B cell (primary cell): Measurements from ENCODE around the gene PROCA1. TPM values are rescaled to one million over a fixed set of nuclear protein-coding genes. Genes with fewer than 3 reads are reported as not detected.

Source experiments
- ATAC-seq: fragments of 200-7000 bp; cut with Tn5 transposase; one replicate; pipeline ENCODE4 v1.10.0; 2021; ENCODE audit warnings: low read depth, mild to moderate bottlenecking, moderate number of reproducible peaks, moderate library complexity
- CTCF ChIA-PET: fragments of 350-600 bp; sonication (Branson Sonifier 250); formaldehyde crosslinking; loops from one replicate; lab custom pipeline; 2021; ENCODE audit warnings: antibody characterized with exemption, inconsistent platforms; lab: Charles Lee
- POLR2A ChIA-PET: fragments of 350-600 bp; sonication (Branson Sonifier 250); formaldehyde crosslinking; loops from one replicate; lab custom pipeline; 2021; ENCODE audit warnings: antibody characterized with exemption; lab: Charles Lee
- DNase-seq: peaks from one replicate; pipeline ENCODE4 v3.0.0; 2013
- H2AFZ ChIP-seq: 2 replicates; pipeline ENCODE4 v1.6.1; 2012; ENCODE audit warnings: mild to moderate bottlenecking, low read depth, low read length; ENCODE audit not compliant: insufficient read depth, poor library complexity, severe bottlenecking
- H3K27ac ChIP-seq, 2 donors: 1 replicate in 1 of 2; 2 replicates in 1 of 2; pipeline ENCODE4 v1.5.1; 2012 to 2013; ENCODE audit warnings: low read length in 2 of 2, mild to moderate bottlenecking in 2 of 2, moderate library complexity in 1 of 2
- H3K27me3 ChIP-seq, 4 experiments: fragments of 200-600 bp in 1 of 4; sonication (generic) in 1 of 4; replicated peaks in 1 of 4; 1 replicate in 2 of 4; 2 replicates in 2 of 4; pipeline versions ENCODE4 v1.6.1 to v1.7.0; 2013 to 2016; ENCODE audit warnings: low read length in 3 of 4, mild to moderate bottlenecking in 2 of 4, mixed read lengths in 1 of 4, moderate library complexity in 1 of 4; ENCODE audit not compliant: insufficient read depth in 4 of 4, control insufficient read depth in 3 of 4; ENCODE audit errors: control extremely low read depth in 1 of 4
- H3K36me3 ChIP-seq, 2 experiments: replicated peaks in 1 of 2; 1 replicate in 1 of 2; 2 replicates in 1 of 2; pipeline versions ENCODE4 v1.6.1 to v1.7.1; 2013; ENCODE audit warnings: low read length in 1 of 2; ENCODE audit not compliant: insufficient read depth in 2 of 2, control insufficient read depth in 1 of 2; ENCODE audit errors: control extremely low read depth in 1 of 2, extremely low read depth in 1 of 2
- H3K4me1 ChIP-seq, 2 donors: fragments of 200-600 bp in 1 of 2; sonication (generic) in 1 of 2; 1 replicate in 1 of 2; 2 replicates in 1 of 2; pipeline versions ENCODE4 v1.5.1 to v1.6.1; 2013 to 2017; ENCODE audit warnings: low read length in 2 of 2; ENCODE audit not compliant: control insufficient read depth in 2 of 2, insufficient read depth in 2 of 2
- H3K4me2 ChIP-seq: replicated peaks from 2 replicates; pipeline ENCODE3; 2012; ENCODE audit warnings: mild to moderate bottlenecking, low read depth, low read length; ENCODE audit not compliant: poor library complexity, severe bottlenecking
- H3K4me3 ChIP-seq, 5 experiments: fragments of 200-600 bp in 1 of 5; sonication (generic) in 1 of 5; 1 replicate in 3 of 5; 2 replicates in 2 of 5; pipeline versions ENCODE4 v1.5.1 to v1.7.0; 2011 to 2016; ENCODE audit warnings: low read length in 4 of 5, mild to moderate bottlenecking in 4 of 5, low read depth in 2 of 5, control low read depth in 1 of 5, moderate library complexity in 1 of 5; ENCODE audit not compliant: insufficient read depth in 1 of 5; ENCODE audit errors: control extremely low read depth in 1 of 5, extremely low read depth in 1 of 5
- H3K79me2 ChIP-seq: fragments of 200-600 bp; sonication (generic); one replicate; pipeline ENCODE4 v1.6.0; 2016; ENCODE audit warnings: low read length; ENCODE audit not compliant: control insufficient read depth, insufficient read depth
- H3K9ac ChIP-seq: fragments of 200-600 bp; sonication (generic); 2 replicates; pipeline ENCODE4 v1.6.1; 2017; ENCODE audit warnings: mild to moderate bottlenecking, low read length, moderate library complexity
- H3K9me3 ChIP-seq, 3 donors: one replicate each; pipeline versions ENCODE4 v1.6.1 to v1.7.1; 2013; ENCODE audit warnings: low read length in 2 of 3; ENCODE audit not compliant: control insufficient read depth in 2 of 3, insufficient read depth in 1 of 3; ENCODE audit errors: control extremely low read depth in 1 of 3
- H4K20me1 ChIP-seq: 2 replicates; pipeline ENCODE4 v1.6.0; 2012; ENCODE audit warnings: mild to moderate bottlenecking, low read length; ENCODE audit not compliant: insufficient read depth, control insufficient read depth, poor library complexity, severe bottlenecking
- H3K27ac Mint-ChIP-seq: one replicate; pipeline ENCODE4 v1.8.0; 2021; ENCODE audit warnings: mixed read lengths
- H3K27me3 Mint-ChIP-seq: one replicate; pipeline ENCODE4 v1.8.0; 2021; ENCODE audit warnings: mixed read lengths
- H3K4me1 Mint-ChIP-seq: one replicate; pipeline ENCODE4 v1.8.0; 2021; ENCODE audit warnings: mixed read lengths
- H3K4me3 Mint-ChIP-seq: one replicate; pipeline ENCODE4 v1.8.0; 2021; ENCODE audit warnings: mixed read lengths
- H3K9me3 Mint-ChIP-seq: one replicate; pipeline ENCODE4 v1.8.0; 2022; ENCODE audit warnings: mixed read lengths; ENCODE audit not compliant: insufficient read depth
- CTCF ChIP-seq: fragments of 200-600 bp; IDR thresholded peaks from one replicate; pipeline ENCODE4 v1.8.0; 2022; ENCODE audit warnings: antibody characterized with exemption, mild to moderate bottlenecking
- EZH2 ChIP-seq: IDR thresholded peaks from 2 replicates; pipeline ENCODE4 v1.6.1; 2012; ENCODE audit warnings: borderline replicate concordance, low read depth, mild to moderate bottlenecking, moderate library complexity, low read length; ENCODE audit not compliant: insufficient read depth, poor library complexity, severe bottlenecking
- WGBS: methylation state at CpG from one replicate; pipeline ENCODE4 v1.1.5; 2013; ENCODE audit warnings: missing lambda C conversion rate; ENCODE audit not compliant: insufficient coverage; 5-methylcytosine and 5-hydroxymethylcytosine counted together
- intact Hi-C: fragments of 100-400 bp; cut with micrococcal nuclease; formaldehyde crosslinking; loops from one replicate; pipeline ENCODE4 v1.10.0; 2022
- polyA plus RNA-seq: library from polyadenylated mRNA; depleted of rRNA; stranded (reverse); fragments of >200 nt; gene quantifications from 2 replicates; pipeline ENCODE4 v1.2.3, GENCODE V29; 2012
- total RNA-seq, 2 donors: library from RNA; stranded (reverse); fragments of 120-200 nt in 1 of 2; gene quantifications; 1 replicate in 1 of 2; 2 replicates in 1 of 2; pipeline versions ENCODE4 v1.2.3 to v1.2.4, GENCODE V29; 2013 to 2022

The PROCA1 gene
- total and polyA plus RNA-seq, 2 donors (not counting 1 experiment from before 2014, with no cell fraction given) = 7.4 to 26.8 TPM

- CTCF ChIA-PET = interaction anchor here (0.6 to 18.9 kb wide), 2 partner anchors 8 to 20 kb away, joined by 3 to 1020 read pairs; partner anchors contain the start of genes NEK8, RPL23A and TLCD1
- Mint-ChIP-seq H3K27me3 (no peaks in the 10 kb centered on the region), H3K9me3 (no peaks in the 10 kb centered on the region), H3K27ac (peak overlapping the region; percentile 93), H3K4me3 (peak overlapping the region; percentile 94), H3K4me1 (peaks cover 63% of the 10 kb centered on the region)
- POLR2A ChIA-PET = interaction anchor here (0.6 to 16.2 kb wide), 5 partner anchors 8 to 204 kb away, joined by 4 to 511 read pairs (median 7); partner anchors contain the start of genes FLOT2, NEK8, RPL23A and TLCD1
- ATAC-seq = no peak
- no peak for DNase-seq
- intact Hi-C loops = no loop called here
- Histone ChIP-seq H4K20me1 (peaks cover 65% of the 10 kb centered on the region), H3K27ac (peak overlapping the region; percentile 49 to 100), H2AFZ (no peak overlapping the region), H3K4me3 (peak overlapping the region in 4 of 5 experiments; percentile 58 to 98 (median 85)), H3K27me3 (no peaks in the 10 kb centered on the region), H3K9me3 (peaks cover 0 to 6% (median 0%) of the 10 kb centered on the region in 3 donors), H3K4me2 (peak overlapping the region; percentile 88), H3K36me3 (peaks cover 0 to 50% of the 10 kb centered on the region in 2 experiments), H3K79me2 (peaks cover 70% of the 10 kb centered on the region), H3K9ac (peak overlapping the region; percentile 84), H3K4me1 (peaks cover 61 to 67% of the 10 kb centered on the region in 2 donors)
- TF ChIP-seq CTCF = no peak
- no peak for TF ChIP-seq EZH2
- WGBS = 83% methylated on average over 4 of the region's 4 CpGs
Observed at GRCh38 chr17:28745786-28746411, 34.2 kb upstream of the PROCA1 start.
